T-helper 2 cell treated with Interferon-gamma antibody and Interleukin-4, amounts not matched to agents 5 μg/mL and 100 μg/mL, for 36 hours (primary cell): Measurements from ENCODE around the gene DNAAF5.

Experiments
- DNase-seq: peaks from one replicate; pipeline ENCODE4 v3.0.0; 2021; ENCODE audit warnings: low spot score
- H3K27ac Mint-ChIP-seq: one replicate; pipeline ENCODE4 v1.8.0; 2021; ENCODE audit warnings: mild to moderate bottlenecking, mixed read lengths
- H3K27me3 Mint-ChIP-seq: one replicate; pipeline ENCODE4 v1.8.0; 2021; ENCODE audit warnings: low read depth, mixed read lengths
- H3K36me3 Mint-ChIP-seq: one replicate; pipeline ENCODE4 v1.8.0; 2021; ENCODE audit warnings: low read depth, mixed read lengths
- H3K4me1 Mint-ChIP-seq: one replicate; pipeline ENCODE4 v1.8.0; 2021; ENCODE audit warnings: low read depth, mixed read lengths
- H3K4me3 Mint-ChIP-seq: one replicate; pipeline ENCODE4 v1.8.0; 2022; ENCODE audit warnings: mild to moderate bottlenecking, moderate library complexity, mixed read lengths
- H3K9me3 Mint-ChIP-seq: one replicate; pipeline ENCODE4 v1.8.0; 2021; ENCODE audit warnings: mixed read lengths

DNAAF5 gene

DNA sequence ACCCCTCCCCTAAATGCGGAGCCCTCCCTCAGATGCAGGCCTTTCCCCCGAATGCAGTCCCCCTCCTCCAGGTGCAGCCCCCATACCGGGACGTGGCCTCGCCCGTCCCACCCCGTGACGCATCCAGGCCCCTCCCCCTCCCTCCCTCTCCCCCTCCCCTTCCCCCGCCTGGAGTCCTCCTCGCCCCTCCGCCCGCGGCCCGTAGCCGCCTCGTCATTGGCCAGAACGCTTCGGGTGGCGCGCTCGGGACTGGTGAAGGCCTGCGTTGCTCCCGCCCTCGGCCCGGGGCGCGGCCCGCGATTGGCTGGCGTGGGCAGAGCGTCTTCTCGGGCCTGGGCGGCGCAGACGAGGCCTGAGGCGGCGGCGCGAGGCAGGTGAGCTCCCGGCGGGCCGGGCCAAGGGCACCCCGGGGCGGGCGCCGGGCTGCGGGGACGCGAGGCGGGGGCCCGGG, 89.8 kb downstream of the DNAAF5 start:
- peaks cover 15% of the 10 kb centered on the region for H3K36me3 Mint-ChIP-seq
- H3K27me3 Mint-ChIP-seq: peaks cover 26% of the 10 kb centered on the region
- peak; percentile 97 for DNase-seq
- peaks cover 45% of the 10 kb centered on the region for H3K4me1 Mint-ChIP-seq
- no peaks in the 10 kb centered on the region for H3K9me3 Mint-ChIP-seq
- peak overlapping the region; percentile 31 for H3K27ac Mint-ChIP-seq
- peak overlapping the region; percentile 71 for H3K4me3 Mint-ChIP-seq

DNA sequence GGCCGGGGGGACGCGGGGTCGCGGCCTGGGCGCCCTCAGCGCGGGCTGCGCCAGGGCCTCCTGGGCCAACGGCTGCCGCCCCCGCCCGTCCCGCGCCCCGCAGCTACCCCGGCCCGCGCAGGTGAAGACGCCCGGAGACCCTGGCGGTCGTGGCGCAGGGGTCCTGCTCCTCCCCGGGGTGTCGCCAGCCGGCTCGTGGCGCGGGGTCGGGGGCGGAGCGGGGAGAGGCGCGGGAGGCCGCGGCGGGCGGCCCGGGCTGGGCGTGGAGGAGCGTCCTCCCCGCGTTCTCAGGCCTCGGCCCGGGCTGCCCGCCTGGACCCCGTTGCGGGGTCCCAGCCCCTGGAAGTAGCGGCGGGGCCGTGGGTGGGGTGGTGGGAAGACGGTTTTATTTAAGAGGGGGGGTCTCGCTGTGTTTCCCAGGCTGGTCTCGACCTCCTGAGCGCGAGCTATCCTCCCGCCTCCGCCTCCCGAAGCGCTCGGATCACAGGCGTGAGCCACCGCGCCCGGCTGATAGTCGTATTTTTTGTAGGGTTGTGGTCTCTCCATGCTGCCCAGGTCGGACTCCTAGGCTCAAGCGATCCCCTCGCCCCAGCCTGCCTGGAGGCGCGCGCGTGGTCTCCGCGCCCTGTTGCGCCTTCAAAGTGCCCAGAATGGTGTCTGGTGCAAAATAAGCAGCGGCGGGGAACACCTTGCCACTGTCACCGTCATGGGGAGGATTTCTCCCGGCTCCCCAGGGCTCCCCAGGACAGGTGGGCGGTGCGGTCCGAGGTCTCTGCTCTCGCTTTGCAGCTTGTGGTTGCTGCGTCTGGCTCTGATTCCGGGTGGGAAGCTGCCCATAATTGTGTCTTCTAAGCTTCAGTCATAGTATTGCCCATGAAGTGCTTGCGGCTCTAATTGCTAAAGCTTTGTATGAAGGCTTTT, 90.5 kb downstream of the DNAAF5 start:
- H3K36me3 Mint-ChIP-seq: peaks cover 15% of the 10 kb centered on the region
- peaks cover 20% of the 10 kb centered on the region for H3K27me3 Mint-ChIP-seq
- H3K4me3 Mint-ChIP-seq: peak overlapping the region; percentile 94
- peaks cover 46% of the 10 kb centered on the region for H3K4me1 Mint-ChIP-seq
- peak overlapping the region; percentile 85 for H3K27ac Mint-ChIP-seq
- H3K9me3 Mint-ChIP-seq: no peaks in the 10 kb centered on the region
- DNase-seq: peak; percentile 64

DNA sequence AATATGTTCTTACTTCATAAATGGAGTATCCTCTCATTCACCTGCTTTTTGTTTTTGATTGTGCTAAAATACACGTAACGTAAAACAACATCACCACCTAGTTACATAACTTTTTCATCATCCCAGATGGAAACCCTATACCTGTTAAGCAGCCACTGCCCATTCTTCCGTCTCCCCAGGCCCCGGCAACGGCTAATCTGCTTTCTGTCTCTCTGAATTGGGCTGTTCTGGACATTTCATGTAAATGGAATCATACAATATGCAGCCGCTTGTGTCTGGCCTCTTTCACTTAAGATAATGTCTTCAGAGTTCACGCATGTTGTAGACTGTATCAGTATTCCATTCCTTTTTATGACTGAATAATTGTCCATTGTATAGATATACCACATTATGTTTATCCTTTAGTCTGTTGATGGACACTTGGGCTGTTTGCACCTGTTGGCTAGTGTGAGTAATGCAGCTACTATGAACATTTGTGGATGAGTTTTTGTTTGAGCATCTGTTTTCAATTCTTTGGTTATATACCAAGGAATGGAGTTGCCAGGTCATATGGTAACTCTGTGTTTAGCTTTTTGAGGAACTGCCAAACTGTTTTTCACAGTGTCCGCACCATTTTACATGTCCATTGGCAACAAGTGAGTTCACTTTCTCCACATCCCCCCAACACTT, 91.7 kb downstream of the DNAAF5 start:
- no peak for DNase-seq
- H3K9me3 Mint-ChIP-seq: no peaks in the 10 kb centered on the region
- H3K36me3 Mint-ChIP-seq: peaks cover 15% of the 10 kb centered on the region
- H3K4me3 Mint-ChIP-seq: peak overlapping the region; percentile 94
- peaks cover 38% of the 10 kb centered on the region for H3K4me1 Mint-ChIP-seq
- H3K27ac Mint-ChIP-seq: peak overlapping the region; percentile 85
- H3K27me3 Mint-ChIP-seq: peaks cover 14% of the 10 kb centered on the region

DNA sequence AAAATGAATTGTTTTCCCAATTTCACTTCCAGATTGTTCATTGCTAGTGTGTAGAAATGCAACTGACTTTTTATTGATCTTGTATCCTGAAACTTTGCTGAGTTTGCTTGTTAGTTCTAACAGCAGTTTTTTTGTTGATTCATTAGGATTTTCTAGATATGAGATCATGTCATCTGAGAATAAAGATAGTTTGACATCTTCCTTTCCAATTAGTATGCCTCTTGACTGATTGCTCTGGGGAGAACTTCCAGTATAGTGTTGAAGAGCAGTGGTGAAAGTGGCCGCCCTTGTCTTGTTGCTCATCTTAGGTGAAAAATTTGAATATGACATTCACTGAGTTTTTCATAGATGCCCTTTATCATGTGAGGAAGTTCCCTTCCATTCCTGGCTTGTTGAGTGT, 93.8 kb downstream of the DNAAF5 start:
- Mint-ChIP-seq H3K36me3 (peaks cover 18% of the 10 kb centered on the region), H3K27me3 (peaks cover 2% of the 10 kb centered on the region), H3K4me3 (no peak overlapping the region), H3K4me1 (peaks cover 30% of the 10 kb centered on the region), H3K27ac (no peak overlapping the region), H3K9me3 (no peaks in the 10 kb centered on the region)
- DNase-seq: no peak

DNA sequence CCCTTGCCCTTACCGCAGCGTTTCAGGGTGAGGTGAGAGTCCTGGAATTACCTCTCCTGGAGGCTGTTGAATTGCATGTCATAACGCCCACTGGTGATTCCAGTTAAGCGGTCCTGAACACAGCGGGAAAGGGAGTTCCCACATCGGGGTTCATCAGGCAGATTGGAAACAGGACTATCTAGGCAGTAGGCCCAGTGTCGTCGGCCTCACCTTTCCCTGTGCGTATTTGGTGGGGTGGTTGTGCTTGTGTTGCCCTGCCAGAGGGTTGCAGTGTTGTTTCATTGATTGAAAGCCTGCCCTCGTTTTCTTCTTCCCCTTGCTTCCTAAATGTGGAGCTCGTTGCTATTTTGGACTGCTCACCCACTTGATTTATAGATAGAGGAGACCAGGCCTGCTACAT, 95.2 kb downstream of the DNAAF5 start:
- H3K27ac Mint-ChIP-seq: no peak overlapping the region
- no peaks in the 10 kb centered on the region for H3K27me3 Mint-ChIP-seq
- peaks cover 30% of the 10 kb centered on the region for H3K4me1 Mint-ChIP-seq
- H3K36me3 Mint-ChIP-seq: peaks cover 18% of the 10 kb centered on the region
- no peak overlapping the region for H3K4me3 Mint-ChIP-seq
- no peaks in the 10 kb centered on the region for H3K9me3 Mint-ChIP-seq
- DNase-seq: no peak

DNA sequence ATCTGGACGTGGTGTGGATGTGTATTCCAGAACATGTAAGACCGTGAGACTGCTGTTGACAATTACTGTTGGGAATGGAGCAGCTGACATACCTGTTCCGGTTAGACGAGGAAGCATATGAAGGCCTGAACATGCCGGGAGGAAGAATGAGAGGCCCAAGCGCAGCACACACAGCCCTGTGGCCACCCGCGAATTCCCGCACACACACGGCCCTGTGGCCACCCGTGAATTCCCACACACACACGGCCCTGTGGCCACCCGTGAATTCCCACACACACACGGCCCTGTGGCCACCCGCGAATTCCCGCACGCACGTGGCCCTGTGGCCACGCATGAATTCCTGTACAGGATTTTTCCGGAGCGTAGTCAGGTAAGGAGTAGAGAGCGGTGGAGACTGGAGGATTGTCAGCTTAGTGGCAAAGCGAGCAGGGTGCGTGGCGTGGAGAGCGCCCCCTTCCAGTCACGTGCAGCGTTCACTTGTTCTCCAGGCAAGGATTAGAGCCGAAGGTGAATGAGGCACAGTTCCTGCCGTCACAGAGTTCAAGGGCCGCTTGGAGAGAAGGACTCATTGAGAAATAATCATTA, 96.3 kb downstream of the DNAAF5 start:
- H3K27ac Mint-ChIP-seq: no peak overlapping the region
- H3K4me1 Mint-ChIP-seq: peaks cover 25% of the 10 kb centered on the region
- no peaks in the 10 kb centered on the region for H3K27me3 Mint-ChIP-seq
- H3K4me3 Mint-ChIP-seq: no peak overlapping the region
- no peaks in the 10 kb centered on the region for H3K9me3 Mint-ChIP-seq
- no peak for DNase-seq
- peaks cover 18% of the 10 kb centered on the region for H3K36me3 Mint-ChIP-seq

DNA sequence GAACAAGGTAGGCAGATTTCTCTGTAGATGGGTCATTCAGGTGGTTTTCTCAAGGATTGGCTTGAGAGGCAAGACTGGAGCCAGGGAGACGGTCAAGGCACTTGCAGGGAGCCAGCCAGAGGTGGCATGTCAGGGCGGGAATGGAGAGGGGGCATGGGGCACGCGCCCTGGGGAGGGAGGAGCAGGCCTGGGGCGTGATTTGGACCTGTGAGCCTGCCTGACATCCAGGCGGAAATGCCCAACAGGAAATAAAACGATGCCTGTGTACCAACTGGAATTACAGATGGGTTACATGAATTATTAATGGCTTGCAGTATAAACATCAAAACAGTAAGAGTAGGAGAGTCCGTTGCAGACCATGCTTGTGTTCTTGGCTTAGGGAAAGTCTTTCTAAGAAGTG, 97.2 kb downstream of the DNAAF5 start:
- no peak for DNase-seq
- H3K27me3 Mint-ChIP-seq: no peaks in the 10 kb centered on the region
- H3K9me3 Mint-ChIP-seq: no peaks in the 10 kb centered on the region
- peaks cover 19% of the 10 kb centered on the region for H3K4me1 Mint-ChIP-seq
- no peak overlapping the region for H3K27ac Mint-ChIP-seq
- peaks cover 10% of the 10 kb centered on the region for H3K36me3 Mint-ChIP-seq
- H3K4me3 Mint-ChIP-seq: no peak overlapping the region

DNA sequence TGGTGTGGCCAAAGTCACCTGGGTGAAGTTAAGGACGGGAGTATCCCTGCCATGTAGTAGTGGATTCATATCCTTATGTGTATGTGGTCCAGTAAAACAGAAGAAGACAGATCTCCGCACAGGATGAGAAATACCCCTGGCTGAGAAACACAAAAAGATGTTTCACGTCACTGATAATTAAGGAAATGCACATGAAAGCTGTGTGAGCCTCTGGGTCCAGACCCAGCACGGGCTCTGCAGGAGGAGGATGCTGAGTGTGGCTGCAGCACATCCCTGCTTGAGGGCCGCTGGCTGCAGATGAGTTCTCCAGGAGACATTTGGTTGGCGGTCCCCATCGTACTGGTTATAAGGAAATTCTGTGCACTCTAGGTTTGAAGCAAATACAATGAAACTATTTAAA, 97.6 kb downstream of the DNAAF5 start:
- no peak overlapping the region for H3K27ac Mint-ChIP-seq

DNA sequence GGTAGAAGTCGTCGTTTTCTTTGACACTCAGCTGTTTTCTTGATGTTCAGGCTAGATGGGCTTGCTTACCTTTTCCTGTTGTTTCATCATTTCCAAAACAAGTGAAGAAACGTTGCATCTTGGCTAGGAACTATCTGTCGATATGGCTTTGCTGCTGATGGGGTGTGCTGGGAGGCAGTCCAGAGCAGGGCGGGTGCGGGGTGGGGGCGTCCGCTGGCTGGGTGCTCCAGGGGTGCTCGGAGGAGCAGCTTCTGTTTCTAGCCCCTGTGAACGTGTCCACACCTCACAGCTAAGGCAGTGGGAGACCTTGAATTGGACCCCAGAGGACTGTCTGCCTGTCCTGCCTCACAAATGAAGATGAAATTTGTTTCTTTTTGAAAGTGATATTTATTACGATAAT, 98.2 kb downstream of the DNAAF5 start:
- Mint-ChIP-seq H3K27me3 (no peaks in the 10 kb centered on the region), H3K36me3 (peaks cover 5% of the 10 kb centered on the region), H3K4me1 (peaks cover 13% of the 10 kb centered on the region), H3K9me3 (no peaks in the 10 kb centered on the region), H3K27ac (no peak overlapping the region), H3K4me3 (no peak overlapping the region)
- DNase-seq: no peak

More for the DNA sequence above, 97.6 kb downstream of the DNAAF5 start:
- peaks cover 9% of the 10 kb centered on the region for H3K36me3 Mint-ChIP-seq
- H3K4me1 Mint-ChIP-seq: peaks cover 17% of the 10 kb centered on the region
- no peaks in the 10 kb centered on the region for H3K9me3 Mint-ChIP-seq
- no peak for DNase-seq
- H3K4me3 Mint-ChIP-seq: no peak overlapping the region
- H3K27me3 Mint-ChIP-seq: no peaks in the 10 kb centered on the region

DNA sequence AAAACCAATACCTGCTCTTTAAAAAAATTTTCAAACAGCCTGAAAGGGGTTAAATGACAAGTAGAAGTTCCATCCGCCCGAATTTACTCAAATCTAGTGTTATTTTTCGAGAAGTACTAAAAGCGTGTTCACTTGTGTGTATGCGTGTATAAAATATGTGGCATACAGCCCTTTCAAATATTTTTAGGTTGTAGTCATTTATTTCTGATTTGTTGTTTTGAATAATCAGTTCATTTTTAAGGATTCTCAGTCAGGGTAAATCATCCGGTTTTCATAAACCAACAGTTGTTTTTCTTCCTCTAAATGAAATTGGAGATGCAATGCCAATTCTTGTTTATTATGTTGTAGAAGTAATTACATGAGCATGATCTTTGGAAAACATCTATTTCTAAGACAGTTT, 98.9 kb downstream of the DNAAF5 start:
- H3K4me1 Mint-ChIP-seq: peaks cover 15% of the 10 kb centered on the region
- DNase-seq: no peak
- peaks cover 5% of the 10 kb centered on the region for H3K36me3 Mint-ChIP-seq
- H3K4me3 Mint-ChIP-seq: no peak overlapping the region
- no peaks in the 10 kb centered on the region for H3K27me3 Mint-ChIP-seq
- no peak overlapping the region for H3K27ac Mint-ChIP-seq
- no peaks in the 10 kb centered on the region for H3K9me3 Mint-ChIP-seq

DNA sequence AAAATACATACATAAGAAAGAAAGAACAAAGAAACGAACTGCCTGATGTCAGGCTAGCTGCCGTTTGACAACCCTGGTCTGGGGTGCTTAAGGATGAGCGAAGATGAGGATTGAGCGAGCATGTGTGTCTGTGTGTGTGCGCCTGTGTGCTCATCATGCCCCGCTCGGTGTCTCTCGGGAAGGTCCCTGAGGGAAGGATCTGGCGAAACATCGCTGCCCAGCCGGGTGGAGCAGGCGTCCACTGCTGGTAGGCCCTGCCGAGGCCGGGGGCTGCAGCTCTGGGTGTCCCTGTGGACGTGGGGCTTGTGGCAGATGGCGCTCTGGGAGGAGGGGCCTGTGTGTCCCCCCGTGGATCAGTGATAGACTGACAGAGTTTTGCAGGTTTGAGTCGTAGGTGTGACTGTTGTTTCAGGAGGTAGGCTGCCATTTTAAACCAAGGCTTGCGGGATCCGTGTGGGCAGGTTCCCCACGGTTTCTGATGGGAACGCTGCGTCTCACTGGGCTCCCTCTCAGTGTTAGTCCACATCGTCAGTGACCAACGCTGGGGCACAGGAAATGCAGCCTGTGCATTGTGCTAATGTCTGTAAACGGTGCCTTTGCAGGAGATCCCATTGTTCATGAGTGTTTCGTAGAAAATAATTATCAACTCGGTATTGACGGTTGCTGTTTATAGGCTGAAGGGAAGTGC, 99.9 kb downstream of the DNAAF5 start:
- H3K27ac Mint-ChIP-seq: no peak overlapping the region
- H3K4me1 Mint-ChIP-seq: peaks cover 16% of the 10 kb centered on the region
- no peaks in the 10 kb centered on the region for H3K9me3 Mint-ChIP-seq
- DNase-seq: no peak
- no peaks in the 10 kb centered on the region for H3K27me3 Mint-ChIP-seq
- H3K4me3 Mint-ChIP-seq: no peak overlapping the region
- H3K36me3 Mint-ChIP-seq: peaks cover 3% of the 10 kb centered on the region

DNA sequence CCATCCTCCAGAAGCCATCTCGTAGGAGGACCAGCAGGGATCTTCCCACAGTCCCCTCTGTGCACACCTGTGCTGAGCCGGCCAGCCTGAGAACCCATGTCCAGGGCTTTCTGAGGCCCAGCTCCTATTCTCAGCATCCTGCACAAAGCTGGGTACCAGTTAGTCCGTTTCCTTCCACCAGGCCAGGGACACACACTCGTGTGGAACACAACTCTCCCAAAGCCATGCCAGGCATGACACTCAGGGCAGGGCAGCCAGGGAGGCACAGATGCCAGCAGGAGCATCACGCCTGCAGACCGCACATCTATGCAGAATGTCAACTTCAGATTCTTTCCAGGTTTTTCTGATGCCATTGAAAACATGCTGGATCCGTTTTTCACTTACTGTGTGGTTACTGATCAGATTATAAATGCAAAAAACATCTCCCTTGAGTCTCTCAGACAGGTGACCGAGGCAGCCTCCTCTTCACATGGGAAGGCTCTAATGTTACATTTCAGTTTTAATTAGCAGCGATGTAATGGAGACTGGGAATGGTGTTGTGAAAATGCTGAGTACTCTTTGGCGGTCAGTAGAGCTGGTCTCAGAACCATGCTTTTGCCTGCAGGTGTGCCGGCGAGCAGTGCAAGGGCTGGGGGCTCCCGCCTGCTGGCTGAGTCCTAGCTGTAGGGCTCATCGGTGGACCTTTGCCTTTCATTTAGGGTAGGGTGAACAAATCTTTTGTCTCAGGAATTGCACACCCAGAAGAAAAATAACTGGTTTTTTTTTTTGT, 102.5 kb downstream of the DNAAF5 start:
- peaks cover 28% of the 10 kb centered on the region for H3K4me1 Mint-ChIP-seq

DNA sequence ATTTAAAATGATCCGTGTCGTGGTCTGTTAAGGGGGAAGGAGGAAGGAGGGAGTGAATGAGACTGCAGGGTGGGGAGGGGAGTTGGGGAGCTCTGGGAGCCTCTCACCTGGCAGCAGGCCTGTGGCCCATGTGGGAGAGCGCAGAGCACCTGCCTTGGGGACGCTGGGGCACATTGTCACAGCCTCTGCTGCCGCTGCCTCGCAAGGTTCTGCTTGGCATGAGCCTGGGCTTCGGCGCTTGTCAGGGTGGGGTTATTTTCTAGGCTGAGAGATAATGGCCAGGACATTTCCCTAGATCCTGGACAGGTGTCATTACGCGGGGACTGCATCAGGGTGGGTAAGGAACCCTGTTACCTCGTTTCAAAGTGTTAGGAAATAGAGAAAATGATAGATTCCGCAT, 103.6 kb downstream of the DNAAF5 start:
- no peaks in the 10 kb centered on the region for H3K27me3 Mint-ChIP-seq
- H3K36me3 Mint-ChIP-seq: peaks cover 6% of the 10 kb centered on the region
- peaks cover 28% of the 10 kb centered on the region for H3K4me1 Mint-ChIP-seq
- DNase-seq: no peak
- H3K27ac Mint-ChIP-seq: no peak overlapping the region
- H3K9me3 Mint-ChIP-seq: no peaks in the 10 kb centered on the region
- H3K4me3 Mint-ChIP-seq: peak overlapping the region; percentile 65

More for the DNA sequence above, 102.5 kb downstream of the DNAAF5 start:
- H3K4me3 Mint-ChIP-seq: no peak overlapping the region
- H3K27ac Mint-ChIP-seq: no peak overlapping the region
- peaks cover 8% of the 10 kb centered on the region for H3K36me3 Mint-ChIP-seq
- H3K9me3 Mint-ChIP-seq: no peaks in the 10 kb centered on the region
- H3K27me3 Mint-ChIP-seq: no peaks in the 10 kb centered on the region
- DNase-seq: no peak
